Right hindlimb (tissue), 1 donor: ENCODE data around the gene OLFML2B.

Experiments
- DNase-seq: peaks from one replicate; pipeline ENCODE4 v3.0.0-alpha.2; 2018

OLFML2B gene

DNA sequence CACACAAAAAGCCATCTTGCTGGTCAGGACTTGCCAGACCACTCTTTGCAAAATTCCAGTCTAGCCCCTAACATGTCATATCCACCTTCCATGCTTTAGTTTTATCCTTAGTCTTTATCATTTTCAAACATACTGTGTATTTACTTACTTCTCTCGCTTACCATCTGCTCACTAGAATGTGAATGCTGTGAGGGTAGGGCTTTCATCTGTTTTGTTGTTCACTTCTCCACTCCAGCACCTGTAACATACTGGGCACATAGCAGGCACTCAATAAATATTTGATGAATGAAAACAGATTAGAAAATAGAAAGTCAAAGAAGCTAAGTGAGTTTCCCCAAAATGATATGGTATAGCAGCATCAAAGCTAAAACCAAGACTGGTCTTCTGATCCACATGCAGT is 79.9 kb downstream of the OLFML2B start:
- no peak for DNase-seq

GRCh38 chr1:161941726-161942436 is 81.8 kb downstream of the OLFML2B start:
- DNase-seq, result no peak

GRCh38 chr1:161940866-161941591 is 82.6 kb downstream of the OLFML2B start:
- DNase-seq, result no peak

GRCh38 chr1:161936786-161937185 is 86.9 kb downstream of the OLFML2B start:
- no peak for DNase-seq

DNA sequence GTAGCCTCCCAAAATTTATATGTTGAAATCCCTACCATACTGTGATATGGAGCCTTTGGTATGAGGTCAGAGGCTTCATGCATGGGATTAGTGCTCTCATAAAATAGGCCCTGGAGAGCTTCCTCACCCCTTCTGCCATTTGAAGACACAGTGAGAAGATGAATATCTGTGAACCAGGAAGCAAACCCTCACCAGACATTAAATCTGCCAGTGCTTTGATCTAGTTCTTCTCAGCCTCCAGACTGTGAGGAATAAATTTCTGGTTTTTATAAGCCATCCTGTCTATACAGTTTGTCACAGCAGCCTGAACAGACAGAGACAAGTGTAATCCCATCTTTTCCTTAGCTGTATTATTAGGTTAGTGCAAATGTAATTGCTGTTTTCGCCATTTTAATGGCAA is 88.4 kb downstream of the OLFML2B start:
- no peak for DNase-seq

GRCh38 chr1:161933592-161934588 is 89.8 kb downstream of the OLFML2B start:
- DNase-seq, result no peak
